ENCODE results near the gene CX3CL1.

DNA sequence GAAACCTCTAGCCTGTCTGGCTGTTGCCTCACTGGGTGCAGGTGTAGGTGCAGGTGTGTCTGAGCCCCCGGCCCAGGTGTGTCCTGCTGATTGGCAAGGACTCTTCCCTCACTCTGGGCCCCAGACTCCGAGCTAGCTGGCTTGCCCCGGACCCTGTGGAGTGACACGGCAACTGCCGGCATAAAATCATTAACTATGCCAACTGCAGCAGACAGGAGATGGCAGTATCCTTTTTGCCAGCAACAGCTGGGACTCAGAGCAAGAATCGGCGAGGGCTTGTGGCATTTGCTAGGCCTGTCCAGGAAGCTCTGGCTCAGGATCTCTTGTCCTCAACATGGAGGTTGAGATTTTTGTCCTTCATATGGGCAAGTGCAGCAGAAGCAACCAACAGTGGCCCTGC is 54.1 kb downstream of the CX3CL1 start:
- no peak for TF ChIP-seq POLR2A (IDR thresholded peaks at IDR 0.05; ENCODE audit: low read depth, low read length)
- no peak for TF ChIP-seq CTCF (conservative IDR thresholded peaks at IDR 0.05; ENCODE audit: low read depth, low read length)
- TF ChIP-seq RFX5 (IDR thresholded peaks at IDR 0.05; ENCODE audit: low read depth, low read length): no peak
- TF ChIP-seq, protein P1, sequence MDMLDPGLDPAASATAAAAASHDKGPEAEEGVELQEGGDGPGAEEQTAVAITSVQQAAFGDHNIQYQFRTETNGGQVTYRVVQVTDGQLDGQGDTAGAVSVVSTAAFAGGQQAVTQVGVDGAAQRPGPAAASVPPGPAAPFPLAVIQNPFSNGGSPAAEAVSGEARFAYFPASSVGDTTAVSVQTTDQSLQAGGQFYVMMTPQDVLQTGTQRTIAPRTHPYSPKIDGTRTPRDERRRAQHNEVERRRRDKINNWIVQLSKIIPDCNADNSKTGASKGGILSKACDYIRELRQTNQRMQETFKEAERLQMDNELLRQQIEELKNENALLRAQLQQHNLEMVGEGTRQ (IDR thresholded peaks at IDR 0.05; ENCODE audit: low read depth, low read length): no peak
- TF ChIP-seq RCOR1 (IDR thresholded peaks at IDR 0.05; ENCODE audit: insufficient replicate concordance, low read length): no peak
- no peak for TF ChIP-seq CHD1 (IDR thresholded peaks at IDR 0.05; ENCODE audit: low read depth, low read length)
- TF ChIP-seq NFE2L2 (IDR thresholded peaks at IDR 0.05; ENCODE audit: low read depth, low read length): no peak
- no peak for TF ChIP-seq RAD21 (IDR thresholded peaks at IDR 0.05; ENCODE audit: low read length)
- no peak for TF ChIP-seq FOS (IDR thresholded peaks at IDR 0.05; ENCODE audit: low read depth, low read length)
- no peak for TF ChIP-seq MAFK (IDR thresholded peaks at IDR 0.05; ENCODE audit: low read depth, low read length)
- TF ChIP-seq MAZ (IDR thresholded peaks at IDR 0.05; ENCODE audit: borderline replicate concordance, low read depth, low read length): no peak
- no peak for TF ChIP-seq SMC3 (IDR thresholded peaks at IDR 0.05; ENCODE audit: low read depth, low read length)
- no peak for TF ChIP-seq BHLHE40 (IDR thresholded peaks at IDR 0.05; ENCODE audit: low read depth, low read length)
